Fibroblast of lung (primary cell): ENCODE results near the gene BCAR1. TPM values are rescaled to one million over a fixed set of nuclear protein-coding genes. Genes with fewer than 3 reads are reported as not detected.
A peak's percentile ranks its signal among the peaks of the same experiment; 100 is the strongest.

ENCODE experiments used
- DNase-seq, 2 donors: peaks; one replicate each; pipeline versions ENCODE4 v3.0.0 to v3.0.0-alpha.2; 2010; ENCODE audit warnings: low read depth in 2 of 2
- H2AFZ ChIP-seq: 2 replicates; pipeline ENCODE4 v1.5.1; 2012; ENCODE audit warnings: low read length, control low read depth, inconsistent platforms
- H3K27ac ChIP-seq: 2 replicates; pipeline ENCODE4 v1.5.1; 2011; ENCODE audit warnings: low read length, control low read depth; ENCODE audit not compliant: insufficient read depth
- H3K27me3 ChIP-seq: 2 replicates; pipeline ENCODE4 v1.5.1; 2011; ENCODE audit warnings: mild to moderate bottlenecking, low read length; ENCODE audit not compliant: control insufficient read depth, insufficient read depth
- H3K36me3 ChIP-seq: 2 replicates; pipeline ENCODE4 v1.5.1; 2011; ENCODE audit warnings: low read length; ENCODE audit not compliant: control insufficient read depth, insufficient read depth
- H3K4me1 ChIP-seq: 2 replicates; pipeline ENCODE4 v1.5.1; 2011; ENCODE audit warnings: low read length; ENCODE audit not compliant: control insufficient read depth, insufficient read depth; ENCODE audit errors: extremely low read depth
- H3K4me2 ChIP-seq: 2 replicates; pipeline ENCODE4 v1.5.1; 2011; ENCODE audit warnings: low read length, control low read depth; ENCODE audit not compliant: insufficient read depth; ENCODE audit errors: extremely low read depth
- H3K4me3 ChIP-seq, 4 experiments: fragments of 200-600 bp in 1 of 4; sonication (generic) in 1 of 4; replicated peaks in 1 of 4; 2 replicates each; pipeline ENCODE4 v1.5.1; 2011 to 2016; ENCODE audit warnings: low read length in 4 of 4, low read depth in 3 of 4, mild to moderate bottlenecking in 3 of 4, control low read depth in 2 of 4, inconsistent platforms in 1 of 4, mixed read lengths in 1 of 4; ENCODE audit not compliant: insufficient read depth in 1 of 4; ENCODE audit errors: control extremely low read depth in 1 of 4
- H3K79me2 ChIP-seq: 2 replicates; pipeline ENCODE4 v1.5.1; 2012; ENCODE audit warnings: mild to moderate bottlenecking, low read length, inconsistent platforms; ENCODE audit not compliant: control insufficient read depth, insufficient read depth
- H3K9ac ChIP-seq: 2 replicates; pipeline ENCODE4 v1.5.1; 2011; ENCODE audit warnings: mild to moderate bottlenecking, low read length, control low read depth; ENCODE audit not compliant: insufficient read depth
- H3K9me3 ChIP-seq: 2 replicates; pipeline ENCODE4 v1.5.1; 2012; ENCODE audit warnings: low read depth, low read length; ENCODE audit not compliant: control insufficient read depth, insufficient read depth
- H4K20me1 ChIP-seq: 2 replicates; pipeline ENCODE4 v1.5.1; 2011; ENCODE audit warnings: low read length; ENCODE audit not compliant: control insufficient read depth, insufficient read depth; ENCODE audit errors: extremely low read depth
- CTCF ChIP-seq, 2 donors: IDR thresholded peaks in 1 of 2; conservative IDR thresholded peaks in 1 of 2; 1 replicate in 1 of 2; 2 replicates in 1 of 2; pipeline ENCODE4 v1.5.1; 2011 to 2012; ENCODE audit warnings: low read length in 2 of 2, control low read depth in 1 of 2, inconsistent platforms in 1 of 2, low read depth in 1 of 2, mild to moderate bottlenecking in 1 of 2
- EZH2 ChIP-seq: IDR thresholded peaks from 2 replicates; pipeline ENCODE4 v1.5.1; 2012; ENCODE audit warnings: low read length, control low read depth, mild to moderate bottlenecking; ENCODE audit errors: missing control alignments
- polyA plus RNA-seq, 2 donors: library from polyadenylated mRNA; depleted of rRNA in 1 of 2; stranded (reverse) in 1 of 2; unstranded in 1 of 2; fragments of >200 nt; gene quantifications; 2 replicates each; pipeline ENCODE4 v1.2.1, GENCODE V29; 2011 to 2012; ENCODE audit warnings: missing spikeins in 1 of 2
- total RNA-seq: library from RNA; depleted of rRNA; stranded (reverse); fragments of >200 nt; gene quantifications from 2 replicates; pipeline ENCODE4 v1.2.1, GENCODE V29; 2014

The BCAR1 gene
- total and polyA plus RNA-seq, 2 donors (not counting 1 experiment from before 2014, with no cell fraction given): 36.8 to 66.5 TPM

DNA sequence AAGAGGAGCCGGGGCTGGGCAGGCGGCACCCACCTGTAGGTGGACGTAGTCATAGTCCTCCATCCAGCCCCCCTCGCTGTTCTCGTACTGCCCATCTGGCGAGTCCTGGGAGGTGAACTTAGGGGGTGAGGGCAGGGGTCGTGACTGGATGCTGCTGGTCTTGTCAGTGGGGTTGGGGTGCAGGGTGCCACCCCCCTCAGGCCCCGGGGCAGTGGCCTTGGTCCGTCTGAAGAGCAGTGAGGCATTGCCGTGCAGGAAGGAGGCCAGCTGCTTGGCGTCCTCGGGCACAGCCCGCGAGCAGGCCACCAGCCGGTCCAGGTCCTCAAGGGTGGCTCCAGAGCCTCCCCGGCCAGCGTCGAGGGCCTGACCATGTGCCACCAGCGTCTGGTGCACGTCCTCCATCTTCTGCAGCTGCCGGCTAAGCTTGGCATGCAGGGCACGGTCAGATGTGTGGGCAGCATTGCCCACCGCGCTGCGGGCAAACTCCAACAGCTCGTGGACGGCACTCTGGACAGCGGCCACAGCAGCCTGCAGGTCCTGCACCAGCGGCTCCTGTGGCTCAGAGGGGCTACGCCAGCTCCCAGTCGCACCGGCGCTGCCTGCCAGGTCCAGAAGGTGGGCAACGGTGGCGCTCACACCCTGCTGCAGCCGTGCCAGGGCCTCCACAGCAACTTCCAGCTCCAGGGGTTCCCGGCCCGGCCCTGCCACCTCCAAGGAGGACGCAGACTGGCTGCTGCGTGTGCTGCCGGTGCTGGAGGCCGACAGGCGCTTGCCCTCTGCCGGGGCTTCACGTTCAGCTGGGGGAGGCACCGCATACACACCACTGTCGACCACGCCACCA is 16.3 kb downstream of the BCAR1 start:
- TF ChIP-seq CTCF (conservative IDR thresholded peaks at IDR 0.05 in 1 of 2, IDR thresholded peaks at IDR 0.05 in 1 of 2; ENCODE audit: low read depth in 1 of 2, low read length in 2 of 2) (no peak), EZH2 (no peak)
- Histone ChIP-seq H3K79me2 (peaks cover 73% of the 10 kb centered on the region), H3K27ac (no peak overlapping the region), H3K27me3 (no peaks in the 10 kb centered on the region), H3K9me3 (no peaks in the 10 kb centered on the region), H3K36me3 (peaks cover 57% of the 10 kb centered on the region), H3K9ac (no peak overlapping the region), H4K20me1 (no peaks in the 10 kb centered on the region), H3K4me2 (no peak overlapping the region), H3K4me3 (no peak overlapping the region), H3K4me1 (peaks cover 37% of the 10 kb centered on the region), H2AFZ (no peak overlapping the region)
- no peak for DNase-seq

GRCh38 chr16:75233611-75233938 is 17.8 kb downstream of the BCAR1 start:
- Histone ChIP-seq H3K4me1 (peaks cover 23% of the 10 kb centered on the region), H3K27ac (peak overlapping the region; percentile 48), H3K9me3 (no peaks in the 10 kb centered on the region), H2AFZ (no peak overlapping the region), H3K9ac (no peak overlapping the region), H3K4me3 (no peak overlapping the region), H3K36me3 (peaks cover 58% of the 10 kb centered on the region), H3K79me2 (peaks cover 60% of the 10 kb centered on the region), H3K4me2 (no peak overlapping the region), H3K27me3 (no peaks in the 10 kb centered on the region), H4K20me1 (no peaks in the 10 kb centered on the region)
- TF ChIP-seq CTCF (conservative IDR thresholded peaks at IDR 0.05 in 1 of 2, IDR thresholded peaks at IDR 0.05 in 1 of 2; ENCODE audit: low read depth in 1 of 2, low read length in 2 of 2): no peak
- TF ChIP-seq EZH2: no peak
- no peak for DNase-seq

GRCh38 chr16:75231570-75231969 is 19.9 kb downstream of the BCAR1 start:
- TF ChIP-seq EZH2 (no peak), CTCF (conservative IDR thresholded peaks at IDR 0.05 in 1 of 2, IDR thresholded peaks at IDR 0.05 in 1 of 2; ENCODE audit: low read depth in 1 of 2, low read length in 2 of 2) (no peak)
- Histone ChIP-seq H3K27ac (no peak overlapping the region), H3K4me1 (peaks cover 9% of the 10 kb centered on the region), H3K27me3 (no peaks in the 10 kb centered on the region), H3K79me2 (peaks cover 41% of the 10 kb centered on the region), H3K9ac (no peak overlapping the region), H3K9me3 (no peaks in the 10 kb centered on the region), H4K20me1 (no peaks in the 10 kb centered on the region), H3K4me3 (no peak overlapping the region), H3K36me3 (peaks cover 57% of the 10 kb centered on the region), H2AFZ (no peak overlapping the region), H3K4me2 (no peak overlapping the region)
- DNase-seq: no peak
